SK-MEL-5 (cell line): Measurements from ENCODE around the gene ADSS2. TPM values are rescaled to one million over a fixed set of nuclear protein-coding genes. Genes with fewer than 3 reads are reported as not detected.
A peak's percentile ranks its signal among the peaks of the same experiment; 100 is the strongest.

ENCODE experiments used
- DNase-seq: peaks from one replicate; pipeline ENCODE4 v3.0.0-alpha.2; 2016; ENCODE audit warnings: low read depth, low spot score
- in situ Hi-C: cut with HindIII; loops from 2 replicates; pipeline ENCODE4 v1.10.0; 2016; ENCODE audit warnings: low sequenced_read_pairs, high pct_unique_total_duplicates, low pct_unique_long_range_greater_than_20kb
- total RNA-seq: library from RNA; depleted of rRNA; stranded (reverse); fragments of >200 nt; shearing (Covaris generic); gene quantifications from 2 replicates; pipeline ENCODE4 v1.2.3, GENCODE V29; 2014

ADSS2 gene
- total RNA-seq, 1 experiment from 2014 or later: 65.4 TPM

DNA sequence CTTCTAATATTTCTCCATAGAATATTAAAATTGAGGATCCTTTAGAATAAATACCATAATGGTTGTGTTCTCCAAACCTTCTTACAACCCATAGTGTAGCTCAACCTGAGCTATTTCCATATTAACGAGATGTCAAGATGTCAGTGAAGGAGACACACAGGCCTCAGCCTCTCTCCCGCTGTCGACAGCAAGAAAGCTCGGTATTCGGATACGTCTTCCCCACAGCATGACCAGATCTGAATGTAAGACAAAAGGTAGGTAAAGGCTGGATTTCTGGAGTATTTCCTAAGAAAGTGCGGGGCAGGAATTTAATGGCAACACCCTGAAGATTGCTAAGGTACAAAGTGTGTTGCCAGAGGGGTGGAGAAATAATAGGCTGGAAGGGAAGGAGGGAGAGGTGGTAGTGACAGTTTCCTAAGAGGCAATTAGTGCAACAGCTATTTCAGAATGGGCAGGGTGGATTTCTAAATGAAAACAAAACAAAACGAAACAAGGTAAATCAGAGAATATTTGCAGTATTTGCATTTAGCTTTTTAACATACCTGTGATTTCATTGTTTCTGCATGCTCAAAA, 1.7 kb downstream of the ADSS2 start:
- in situ Hi-C loops: no loop called here

DNA sequence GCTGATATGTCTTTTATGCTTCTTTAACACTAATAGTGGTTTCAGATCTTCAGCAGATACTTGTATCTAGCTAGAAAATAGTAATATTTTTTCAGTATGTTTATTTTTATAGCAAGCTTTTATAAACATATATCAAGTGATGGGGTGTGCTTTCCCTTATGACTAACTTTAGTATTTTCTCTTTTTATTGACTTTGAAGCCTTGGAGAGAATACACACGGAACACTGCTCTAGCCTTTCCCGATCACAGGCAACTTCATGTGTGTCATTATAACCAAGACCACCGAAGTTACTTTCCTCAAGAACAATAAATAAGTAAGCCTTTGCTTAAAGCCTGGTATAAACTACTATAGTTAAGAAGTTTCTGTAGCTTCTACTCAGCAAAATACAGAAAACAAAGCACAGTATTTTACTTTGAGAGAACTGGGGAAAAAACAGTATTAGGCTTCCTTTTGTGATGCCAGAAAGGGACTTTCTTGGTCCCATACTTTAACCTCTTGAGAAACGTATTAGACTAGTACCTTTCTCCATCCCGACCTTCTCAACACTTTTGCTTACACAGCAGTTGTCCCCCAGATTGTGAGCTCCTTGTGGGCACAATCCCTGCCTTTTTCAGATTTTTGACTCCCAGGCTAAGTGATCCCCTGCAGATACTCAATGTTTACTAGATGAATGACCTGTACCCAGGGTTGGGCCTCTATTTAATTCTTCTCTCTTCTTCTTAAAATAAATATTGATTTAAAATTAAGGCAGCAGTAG, 3.3 kb downstream of the ADSS2 start:
- no peak for DNase-seq
- in situ Hi-C loops: no loop called here

More for the DNA sequence above, 1.7 kb downstream of the ADSS2 start:
- no peak for DNase-seq

DNA sequence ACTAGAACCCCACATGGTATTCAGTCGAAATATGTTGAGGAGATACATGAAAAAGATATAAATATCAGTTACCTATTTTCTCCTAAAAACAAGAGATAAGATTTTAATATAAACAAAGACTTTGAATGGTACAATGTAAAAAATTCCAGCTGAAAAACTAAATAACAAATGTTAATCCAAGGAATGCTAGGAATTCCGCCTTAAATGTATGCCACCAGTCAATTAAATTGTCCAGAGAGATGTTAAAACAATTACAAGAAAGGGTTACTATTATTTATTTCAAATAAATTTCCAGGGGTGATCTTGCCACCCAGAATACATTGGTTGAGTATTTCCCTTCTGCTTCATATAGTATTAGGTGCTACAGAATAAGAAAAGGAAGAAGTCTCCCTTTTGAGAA, 4.2 kb downstream of the ADSS2 start:
- in situ Hi-C loops: no loop called here
- no peak for DNase-seq

- no peak for DNase-seq
- in situ Hi-C loops: no loop called here
These were observed 4.7 kb downstream of the ADSS2 start for GRCh38 chr1:244447024-244447423.

DNA sequence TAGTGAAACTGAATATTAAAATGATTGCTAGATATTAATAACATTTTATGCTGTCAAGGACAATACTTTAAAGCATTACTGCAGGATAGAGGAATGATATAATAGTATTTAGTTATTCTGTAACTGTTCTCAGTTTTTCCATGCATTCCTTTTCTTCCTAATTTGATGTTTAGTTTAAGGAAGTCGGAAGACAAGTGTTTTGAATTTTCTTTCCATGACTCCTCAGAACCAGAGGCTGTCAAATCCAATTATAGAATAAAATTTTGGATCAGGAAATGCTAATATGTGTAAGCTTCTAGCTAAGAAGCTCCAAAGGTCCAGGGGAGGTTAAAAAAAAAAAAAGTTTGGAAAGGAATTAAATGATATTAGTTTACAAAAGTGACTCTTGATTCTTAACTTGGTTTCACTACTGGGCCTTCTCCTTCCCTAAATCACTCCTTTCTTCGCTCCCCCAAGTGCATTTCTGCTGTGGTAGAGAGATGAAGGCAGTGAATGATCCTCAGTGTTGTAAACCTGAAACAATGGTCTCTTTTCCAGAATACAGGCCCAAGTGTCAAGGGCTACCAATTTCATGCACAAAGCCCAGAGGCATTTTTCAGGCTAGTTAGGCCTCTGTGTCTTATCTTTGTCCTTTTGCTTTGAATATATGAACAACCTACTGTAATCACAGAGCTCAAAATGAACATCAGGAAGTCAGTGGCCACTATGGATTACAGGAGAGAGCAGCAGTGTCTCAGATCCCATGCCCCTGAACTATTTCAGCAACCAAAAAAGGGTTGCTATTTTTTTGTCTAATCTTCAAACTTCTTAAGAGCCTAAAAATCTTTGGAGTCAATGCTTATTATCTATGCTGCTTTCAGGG, 6.2 kb downstream of the ADSS2 start:
- DNase-seq: peak; percentile 99
- in situ Hi-C loops: no loop called here

- in situ Hi-C loops: no loop called here
- no peak for DNase-seq
These were observed 6.9 kb downstream of the ADSS2 start for GRCh38 chr1:244444854-244445253.

DNA sequence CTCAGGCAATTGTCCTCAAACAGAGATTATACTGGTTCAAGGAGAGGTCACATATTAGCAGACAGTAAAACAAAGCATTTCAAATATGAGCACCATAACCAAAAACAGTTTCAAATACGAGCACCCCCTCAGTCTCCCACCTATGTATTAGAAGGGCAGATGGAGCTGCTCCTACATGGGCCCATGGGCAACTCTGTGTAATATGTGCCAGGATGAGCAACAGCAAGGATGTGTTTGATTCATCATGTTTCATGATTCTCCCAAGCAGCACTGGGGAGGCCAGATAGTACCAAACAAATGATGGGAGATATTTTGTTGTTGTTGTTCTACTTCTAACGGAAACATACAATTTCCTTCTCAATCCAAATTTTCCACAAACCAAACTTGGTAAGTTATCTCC, 8.9 kb downstream of the ADSS2 start:
- in situ Hi-C loops: no loop called here
- DNase-seq: no peak

GRCh38 chr1:244439391-244440032, 12.2 kb downstream of the ADSS2 start:
- DNase-seq: peak; percentile 59
- in situ Hi-C loops: no loop called here

DNA sequence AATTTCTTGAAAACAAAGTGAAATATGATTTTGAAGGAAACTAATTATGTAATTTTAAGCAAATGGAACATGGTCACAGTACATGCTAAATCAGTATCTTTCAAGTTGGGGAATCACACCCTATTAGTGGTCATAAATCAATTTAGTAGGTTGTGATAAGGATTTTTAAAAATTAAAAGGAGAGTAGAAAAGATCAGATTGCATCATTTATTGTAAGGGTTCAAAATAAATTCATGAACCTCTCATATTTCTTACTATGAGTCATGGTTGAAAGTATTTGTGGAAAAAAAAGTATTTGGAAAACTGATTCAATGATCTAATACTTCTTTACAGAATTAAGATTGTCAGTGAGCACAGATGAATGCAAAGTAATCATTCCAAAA, 14.6 kb downstream of the ADSS2 start:
- DNase-seq: no peak
- in situ Hi-C loops: no loop called here

GRCh38 chr1:244436336-244437085, 15.2 kb downstream of the ADSS2 start:
- DNase-seq: no peak
- in situ Hi-C loops: no loop called here

- in situ Hi-C loops: no loop called here
- DNase-seq: no peak
These were observed 16.0 kb downstream of the ADSS2 start for GRCh38 chr1:244435562-244436205.

GRCh38 chr1:244431166-244431565, 20.5 kb downstream of the ADSS2 start:
- in situ Hi-C loops: no loop called here
- DNase-seq: no peak

GRCh38 chr1:244429818-244430217, 21.9 kb downstream of the ADSS2 start:
- no peak for DNase-seq
- in situ Hi-C loops: no loop called here

GRCh38 chr1:244427647-244428046, 24.1 kb downstream of the ADSS2 start:
- DNase-seq: no peak
- in situ Hi-C loops: no loop called here

GRCh38 chr1:244424649-244425334, 26.9 kb downstream of the ADSS2 start:
- no peak for DNase-seq
- in situ Hi-C loops: no loop called here

DNA sequence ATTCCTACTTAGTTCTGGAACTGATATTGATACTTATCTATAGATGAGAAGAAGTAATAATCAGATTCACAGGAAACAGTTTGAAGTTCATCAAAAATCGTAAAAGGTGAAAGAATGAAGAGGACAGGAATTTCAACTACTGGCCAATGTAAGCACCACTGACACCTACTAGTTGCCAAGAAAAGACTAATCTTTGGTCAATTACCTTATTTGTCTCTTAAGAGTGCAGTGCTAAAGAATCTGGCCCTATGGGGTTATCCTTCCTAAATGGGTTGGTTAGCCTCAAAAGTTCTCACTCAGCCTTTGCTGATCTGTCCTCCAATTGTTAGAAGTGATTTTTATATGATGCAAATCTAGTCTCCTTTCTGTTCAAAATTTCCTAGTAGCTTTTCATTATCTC, 29.5 kb downstream of the ADSS2 start:
- no peak for DNase-seq
- in situ Hi-C loops: no loop called here

GRCh38 chr1:244419024-244419423, 32.7 kb downstream of the ADSS2 start:
- no peak for DNase-seq
- in situ Hi-C loops: no loop called here
